ENCODE data around the gene RPS21.
A peak's percentile ranks its signal among the peaks of the same experiment; 100 is the strongest.

RPS21 gene

DNA sequence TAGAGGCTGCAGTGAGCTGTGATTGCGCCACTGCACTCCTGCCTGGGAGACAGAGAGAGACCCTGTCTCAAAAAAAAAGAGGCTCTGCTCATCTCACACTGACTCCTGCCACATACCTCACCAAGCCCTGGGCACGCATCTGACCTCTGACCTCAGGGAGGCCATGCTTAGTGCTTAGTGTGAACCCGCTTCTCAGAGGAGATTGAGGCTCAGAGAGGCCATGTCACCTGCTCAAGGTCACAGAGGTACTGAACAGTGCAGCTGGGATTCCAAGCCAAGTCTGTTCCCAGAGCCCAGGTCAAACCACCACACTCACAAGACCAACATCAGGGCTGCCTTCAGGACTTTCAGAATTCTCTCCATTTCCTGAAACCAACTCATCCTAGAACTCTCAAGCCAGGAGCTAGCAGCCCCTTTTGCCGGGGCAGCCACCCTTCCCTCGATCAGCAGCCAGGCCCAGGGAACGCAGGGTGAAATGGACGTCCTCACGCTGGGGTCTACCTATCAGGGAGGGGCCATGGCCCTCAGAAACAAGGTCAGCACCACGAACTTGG is 17.3 kb downstream of the RPS21 start:
- peaks cover 56% of the 10 kb centered on the region for H4K20me1 ChIP-seq (ENCODE audit: insufficient read depth, low read length)

DNA sequence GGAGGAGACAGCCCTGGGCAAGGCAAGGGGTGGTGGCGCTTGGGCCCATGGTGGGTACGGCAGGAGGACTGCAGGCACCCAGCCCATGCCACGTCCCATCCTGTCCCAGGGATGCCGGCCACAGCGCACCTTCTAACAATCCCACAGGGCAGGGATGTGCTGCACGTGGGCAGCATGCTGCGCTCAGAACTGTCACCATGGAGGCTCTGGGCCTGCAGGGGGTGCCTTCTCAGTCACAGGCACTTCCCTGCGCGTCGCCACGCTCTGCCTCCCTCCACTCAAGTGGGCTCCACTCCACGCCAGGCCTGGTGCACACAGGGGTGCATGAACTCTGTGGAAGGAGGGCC is 17.8 kb downstream of the RPS21 start:
- no peaks in the 10 kb centered on the region for H3K9me3 ChIP-seq (ENCODE audit: insufficient read depth, low read length, severe bottlenecking)
- H3K79me2 ChIP-seq (ENCODE audit: insufficient read depth, low read length): peaks cover 40% of the 10 kb centered on the region
- no peaks in the 10 kb centered on the region for H3K27me3 ChIP-seq (ENCODE audit: insufficient read depth, low read length, poor library complexity)
- peak overlapping the region; percentile 98; the same call in 1 of the 2 replicates for H3K9ac ChIP-seq (ENCODE audit: low read depth, low read length)
- DNase-seq: no peak
- H3K36me3 ChIP-seq (ENCODE audit: insufficient read depth, low read length): peaks cover 44% of the 10 kb centered on the region
- TF ChIP-seq EZH2 (IDR thresholded peaks at IDR 0.05; ENCODE audit: borderline replicate concordance, low read depth, low read length, severe bottlenecking): no peak
- TF ChIP-seq, protein P1, sequence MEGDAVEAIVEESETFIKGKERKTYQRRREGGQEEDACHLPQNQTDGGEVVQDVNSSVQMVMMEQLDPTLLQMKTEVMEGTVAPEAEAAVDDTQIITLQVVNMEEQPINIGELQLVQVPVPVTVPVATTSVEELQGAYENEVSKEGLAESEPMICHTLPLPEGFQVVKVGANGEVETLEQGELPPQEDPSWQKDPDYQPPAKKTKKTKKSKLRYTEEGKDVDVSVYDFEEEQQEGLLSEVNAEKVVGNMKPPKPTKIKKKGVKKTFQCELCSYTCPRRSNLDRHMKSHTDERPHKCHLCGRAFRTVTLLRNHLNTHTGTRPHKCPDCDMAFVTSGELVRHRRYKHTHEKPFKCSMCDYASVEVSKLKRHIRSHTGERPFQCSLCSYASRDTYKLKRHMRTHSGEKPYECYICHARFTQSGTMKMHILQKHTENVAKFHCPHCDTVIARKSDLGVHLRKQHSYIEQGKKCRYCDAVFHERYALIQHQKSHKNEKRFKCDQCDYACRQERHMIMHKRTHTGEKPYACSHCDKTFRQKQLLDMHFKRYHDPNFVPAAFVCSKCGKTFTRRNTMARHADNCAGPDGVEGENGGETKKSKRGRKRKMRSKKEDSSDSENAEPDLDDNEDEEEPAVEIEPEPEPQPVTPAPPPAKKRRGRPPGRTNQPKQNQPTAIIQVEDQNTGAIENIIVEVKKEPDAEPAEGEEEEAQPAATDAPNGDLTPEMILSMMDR (IDR thresholded peaks at IDR 0.05; ENCODE audit: borderline replicate concordance, extremely low read depth, low read length, poor library complexity, severe bottlenecking): peak; percentile 16
- peaks cover 56% of the 10 kb centered on the region for H4K20me1 ChIP-seq (ENCODE audit: insufficient read depth, low read length)
- H3K4me2 ChIP-seq (ENCODE audit: insufficient read depth, low read length): peak overlapping the region; percentile 95
- H2AFZ ChIP-seq (ENCODE audit: low read depth, low read length): no peak overlapping the region
- peak overlapping the region in 1 of 2 experiments; percentile 96; a peak in 1 of 4 replicates for H3K4me3 ChIP-seq (ENCODE audit: low read depth in 1 of 2, low read length in 2 of 2)
- no peak for ATAC-seq (ENCODE audit: insufficient read depth, low read depth)
- no peak overlapping the region for H3K27ac ChIP-seq (ENCODE audit: low read length)
- peaks cover 39% of the 10 kb centered on the region for H3K4me1 ChIP-seq (ENCODE audit: insufficient read depth, low read length)

More for the DNA sequence above, 17.3 kb downstream of the RPS21 start:
- H3K27ac ChIP-seq (ENCODE audit: low read length): no peak overlapping the region; the same call in 1 of the 2 replicates
- H3K79me2 ChIP-seq (ENCODE audit: insufficient read depth, low read length): peaks cover 40% of the 10 kb centered on the region
- H2AFZ ChIP-seq (ENCODE audit: low read depth, low read length): no peak overlapping the region
- ATAC-seq (ENCODE audit: insufficient read depth, low read depth) (no peak), DNase-seq (no peak)
- H3K4me3 ChIP-seq (ENCODE audit: low read depth in 1 of 2, low read length in 2 of 2): no peak overlapping the region
- H3K9me3 ChIP-seq (ENCODE audit: insufficient read depth, low read length, severe bottlenecking): no peaks in the 10 kb centered on the region
- H3K4me1 ChIP-seq (ENCODE audit: insufficient read depth, low read length): peaks cover 39% of the 10 kb centered on the region
- no peak overlapping the region; the same call in 1 of the 2 replicates for H3K9ac ChIP-seq (ENCODE audit: low read depth, low read length)
- peaks cover 44% of the 10 kb centered on the region for H3K36me3 ChIP-seq (ENCODE audit: insufficient read depth, low read length)
- H3K4me2 ChIP-seq (ENCODE audit: insufficient read depth, low read length): peak overlapping the region; percentile 95
- TF ChIP-seq EZH2 (IDR thresholded peaks at IDR 0.05; ENCODE audit: borderline replicate concordance, low read depth, low read length, severe bottlenecking): no peak
- TF ChIP-seq, protein P1 (IDR thresholded peaks at IDR 0.05; ENCODE audit: borderline replicate concordance, extremely low read depth, low read length, poor library complexity, severe bottlenecking): no peak
- H3K27me3 ChIP-seq (ENCODE audit: insufficient read depth, low read length, poor library complexity): no peaks in the 10 kb centered on the region

DNA sequence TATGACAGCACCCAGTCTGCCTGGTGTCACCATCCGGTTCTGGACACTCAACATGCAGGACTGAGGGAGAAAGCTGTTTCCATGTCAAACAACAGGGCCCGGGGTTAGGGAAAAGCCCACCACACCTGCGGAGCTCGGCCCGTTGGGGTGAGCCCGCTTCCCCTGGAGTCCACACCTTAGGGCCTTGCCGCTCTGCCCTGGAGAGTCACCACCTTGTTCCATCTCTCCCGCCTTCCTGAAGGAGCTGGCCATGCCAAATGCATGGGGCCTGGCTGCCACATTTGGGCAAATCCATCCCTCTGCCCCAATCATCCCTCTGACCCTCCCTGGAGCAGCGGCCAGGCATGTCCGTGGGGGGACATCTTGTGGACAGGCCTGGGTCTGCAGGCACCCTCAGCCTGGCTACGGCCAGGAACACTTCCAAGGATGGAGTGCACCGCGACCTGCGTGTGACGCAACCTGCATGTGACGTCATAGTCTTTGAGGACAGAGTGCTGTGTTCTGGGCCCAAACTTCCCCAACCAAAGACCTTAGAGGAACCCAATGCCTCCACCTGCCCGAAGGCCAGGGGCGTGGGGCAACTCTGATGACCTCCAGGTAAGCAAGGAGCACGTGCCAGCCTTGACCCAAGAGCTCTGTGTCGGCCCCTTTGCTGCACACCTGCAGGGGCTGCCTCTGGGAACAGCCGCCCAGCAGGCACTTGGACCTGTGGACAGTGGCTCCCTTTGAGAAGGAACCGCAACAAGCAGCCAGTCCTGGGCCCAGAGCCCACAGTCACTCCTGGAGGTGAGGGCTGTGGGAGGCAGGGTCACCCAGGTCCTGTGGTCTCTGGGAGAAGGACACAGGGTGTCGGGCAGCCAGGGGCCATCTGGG is 18.4 kb downstream of the RPS21 start:
- ATAC-seq (ENCODE audit: insufficient read depth, low read depth): no peak
- no peak overlapping the region for H2AFZ ChIP-seq (ENCODE audit: low read depth, low read length)
- H3K4me3 ChIP-seq (ENCODE audit: low read depth in 1 of 2, low read length in 2 of 2): peak overlapping the region; percentile 89 to 96; a peak in 3 of 4 replicates
- no peak overlapping the region for H3K27ac ChIP-seq (ENCODE audit: low read length)
- peaks cover 44% of the 10 kb centered on the region for H3K36me3 ChIP-seq (ENCODE audit: insufficient read depth, low read length)
- peaks cover 56% of the 10 kb centered on the region for H4K20me1 ChIP-seq (ENCODE audit: insufficient read depth, low read length)
- H3K9me3 ChIP-seq (ENCODE audit: insufficient read depth, low read length, severe bottlenecking): no peaks in the 10 kb centered on the region
- TF ChIP-seq, protein P1 (IDR thresholded peaks at IDR 0.05; ENCODE audit: borderline replicate concordance, extremely low read depth, low read length, poor library complexity, severe bottlenecking): peak; percentile 41
- no peak for TF ChIP-seq EZH2 (IDR thresholded peaks at IDR 0.05; ENCODE audit: borderline replicate concordance, low read depth, low read length, severe bottlenecking)
- peak overlapping the region; percentile 95 for H3K4me2 ChIP-seq (ENCODE audit: insufficient read depth, low read length)
- H3K4me1 ChIP-seq (ENCODE audit: insufficient read depth, low read length): peaks cover 45% of the 10 kb centered on the region
- H3K9ac ChIP-seq (ENCODE audit: low read depth, low read length): peak overlapping the region; percentile 98
- H3K79me2 ChIP-seq (ENCODE audit: insufficient read depth, low read length): peaks cover 40% of the 10 kb centered on the region
- H3K27me3 ChIP-seq (ENCODE audit: insufficient read depth, low read length, poor library complexity): no peaks in the 10 kb centered on the region
- DNase-seq: no peak
